ENCODE data around the gene CPNE5.

GRCh38 chr6:36779227-36779626, 60.0 kb downstream of the CPNE5 start:
- no peak for TF ChIP-seq CTCF (IDR thresholded peaks at IDR 0.05)
- no peak for TF ChIP-seq POLR2A (IDR thresholded peaks at IDR 0.05)
- TF ChIP-seq POLR2AphosphoS5 (IDR thresholded peaks at IDR 0.05) = no peak

All from prostate gland (tissue), 2 donors.